Tibial nerve (tissue), 3 donors: ENCODE results near the gene RASSF7.

Experiments used
- POLR2A ChIP-seq, 2 donors: fragments of 450-650 bp; IDR thresholded peaks; one replicate each; pipeline ENCODE4 v1.6.1; 2017; ENCODE audit warnings: antibody characterized with exemption in 2 of 2, mild to moderate bottlenecking in 2 of 2, moderate library complexity in 2 of 2
- TF ChIP-seq, protein P1 (sequence below), 5 experiments: fragments of 200-600 bp in 3 of 5; fragments of 450-650 bp in 2 of 5; sonication (generic) in 3 of 5; IDR thresholded peaks; one replicate each; pipeline ENCODE4 v1.5.1; 2016 to 2019; ENCODE audit warnings: antibody characterized with exemption in 5 of 5, mild to moderate bottlenecking in 3 of 5, moderate library complexity in 2 of 5

DNA sequence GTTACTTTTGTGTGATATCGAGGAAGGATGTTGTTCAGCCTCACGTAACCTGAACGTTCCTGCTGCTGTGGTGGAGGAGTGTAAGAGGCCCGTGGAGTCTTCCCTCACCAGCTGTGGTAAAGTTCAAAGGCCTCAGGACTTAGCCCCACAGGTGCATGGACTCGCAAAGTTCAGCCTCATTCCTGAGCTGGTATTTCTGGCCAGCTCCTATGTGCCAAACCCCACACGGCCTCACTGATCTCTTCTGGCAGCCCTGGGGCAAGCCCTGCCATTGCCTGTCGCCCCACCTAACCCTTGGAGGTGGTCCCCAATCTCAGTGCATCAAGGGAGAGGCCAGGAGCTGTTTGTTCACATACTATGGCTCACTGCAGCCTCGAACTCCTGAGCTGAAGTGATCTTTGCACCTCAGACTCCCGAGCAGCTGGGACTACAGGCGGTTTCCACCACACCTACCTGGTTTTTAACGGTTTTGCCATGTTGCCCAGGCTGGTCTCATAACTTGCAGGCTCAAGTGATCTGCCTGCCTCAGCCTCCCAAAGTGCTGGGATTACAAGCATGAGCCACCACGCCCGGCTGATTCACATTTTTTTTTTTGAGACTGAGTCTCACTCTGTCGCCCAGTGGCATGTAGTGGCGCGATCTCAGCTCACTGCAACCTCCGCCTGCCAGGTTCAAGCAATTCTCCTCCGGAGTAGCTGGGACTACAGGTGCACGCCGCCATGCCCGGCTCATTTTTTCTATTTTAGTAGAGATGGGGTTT, 17.7 kb downstream of the RASSF7 start:
- TF ChIP-seq, protein P1, sequence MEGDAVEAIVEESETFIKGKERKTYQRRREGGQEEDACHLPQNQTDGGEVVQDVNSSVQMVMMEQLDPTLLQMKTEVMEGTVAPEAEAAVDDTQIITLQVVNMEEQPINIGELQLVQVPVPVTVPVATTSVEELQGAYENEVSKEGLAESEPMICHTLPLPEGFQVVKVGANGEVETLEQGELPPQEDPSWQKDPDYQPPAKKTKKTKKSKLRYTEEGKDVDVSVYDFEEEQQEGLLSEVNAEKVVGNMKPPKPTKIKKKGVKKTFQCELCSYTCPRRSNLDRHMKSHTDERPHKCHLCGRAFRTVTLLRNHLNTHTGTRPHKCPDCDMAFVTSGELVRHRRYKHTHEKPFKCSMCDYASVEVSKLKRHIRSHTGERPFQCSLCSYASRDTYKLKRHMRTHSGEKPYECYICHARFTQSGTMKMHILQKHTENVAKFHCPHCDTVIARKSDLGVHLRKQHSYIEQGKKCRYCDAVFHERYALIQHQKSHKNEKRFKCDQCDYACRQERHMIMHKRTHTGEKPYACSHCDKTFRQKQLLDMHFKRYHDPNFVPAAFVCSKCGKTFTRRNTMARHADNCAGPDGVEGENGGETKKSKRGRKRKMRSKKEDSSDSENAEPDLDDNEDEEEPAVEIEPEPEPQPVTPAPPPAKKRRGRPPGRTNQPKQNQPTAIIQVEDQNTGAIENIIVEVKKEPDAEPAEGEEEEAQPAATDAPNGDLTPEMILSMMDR (IDR thresholded peaks at IDR 0.05) = no peak
- TF ChIP-seq POLR2A (IDR thresholded peaks at IDR 0.05) = no peak
